Activated naive CD4-positive, alpha-beta T cell treated with anti-CD3 and anti-CD28 coated beads, Interleukin-2, amount 50 U/mL, for 24 hours (primary cell): ENCODE measurements around the gene SPOCK1.

Experiments used
- H3K27ac Mint-ChIP-seq: one replicate; pipeline ENCODE4 v1.8.0; 2021; ENCODE audit warnings: mild to moderate bottlenecking, mixed read lengths
- H3K27me3 Mint-ChIP-seq: one replicate; pipeline ENCODE4 v1.8.0; 2021; ENCODE audit warnings: mixed read lengths
- H3K36me3 Mint-ChIP-seq: one replicate; pipeline ENCODE4 v1.8.0; 2021; ENCODE audit warnings: mixed read lengths
- H3K4me1 Mint-ChIP-seq: one replicate; pipeline ENCODE4 v1.8.0; 2021; ENCODE audit warnings: mixed read lengths
- H3K4me3 Mint-ChIP-seq: one replicate; pipeline ENCODE4 v1.8.0; 2021; ENCODE audit warnings: mild to moderate bottlenecking, mixed read lengths
- H3K9me3 Mint-ChIP-seq: one replicate; pipeline ENCODE4 v1.8.0; 2021; ENCODE audit warnings: mixed read lengths

Gene SPOCK1

GRCh38 chr5:137470111-137470920, 28.8 kb downstream of the SPOCK1 start:
- H3K36me3 Mint-ChIP-seq, result no peaks in the 10 kb centered on the region

DNA sequence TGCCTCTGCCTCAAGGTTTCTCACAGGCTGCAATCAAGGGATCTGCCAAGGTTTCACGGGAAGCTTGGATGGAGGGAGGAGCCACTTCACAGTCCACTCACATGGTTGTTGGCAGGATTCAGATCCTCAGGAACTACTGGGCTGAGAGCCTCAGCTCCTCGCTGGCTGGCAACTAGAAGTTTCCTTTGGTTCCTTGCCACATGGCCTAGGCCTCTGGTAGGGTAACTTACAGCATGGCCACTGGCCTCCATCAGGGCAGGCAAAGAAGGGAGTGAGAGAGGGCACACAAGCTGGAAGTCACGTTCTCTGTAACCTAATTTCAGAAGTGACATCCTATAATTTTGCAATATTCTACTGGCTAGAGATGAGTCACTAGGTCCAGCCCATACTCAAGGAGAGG, 32.2 kb downstream of the SPOCK1 start:
- no peaks in the 10 kb centered on the region for H3K9me3 Mint-ChIP-seq
- H3K4me1 Mint-ChIP-seq, result no peaks in the 10 kb centered on the region
- peaks cover 5% of the 10 kb centered on the region for H3K27me3 Mint-ChIP-seq
- no peak overlapping the region for H3K4me3 Mint-ChIP-seq
- no peak overlapping the region for H3K27ac Mint-ChIP-seq
- no peaks in the 10 kb centered on the region for H3K36me3 Mint-ChIP-seq

More at GRCh38 chr5:137470111-137470920, 28.8 kb downstream of the SPOCK1 start:
- H3K27ac Mint-ChIP-seq, result no peak overlapping the region
- H3K9me3 Mint-ChIP-seq, result no peaks in the 10 kb centered on the region
- H3K4me1 Mint-ChIP-seq, result no peaks in the 10 kb centered on the region
- H3K27me3 Mint-ChIP-seq, result peaks cover 14% of the 10 kb centered on the region
- H3K4me3 Mint-ChIP-seq, result no peak overlapping the region

GRCh38 chr5:137465930-137466329, 33.2 kb downstream of the SPOCK1 start:
- Mint-ChIP-seq H3K36me3 (no peaks in the 10 kb centered on the region), H3K27ac (no peak overlapping the region), H3K27me3 (peaks cover 4% of the 10 kb centered on the region), H3K4me3 (no peak overlapping the region), H3K9me3 (no peaks in the 10 kb centered on the region), H3K4me1 (no peaks in the 10 kb centered on the region)

GRCh38 chr5:137462816-137463520, 36.2 kb downstream of the SPOCK1 start:
- Mint-ChIP-seq H3K27me3 (peaks cover 5% of the 10 kb centered on the region), H3K27ac (no peak overlapping the region), H3K36me3 (no peaks in the 10 kb centered on the region), H3K4me3 (no peak overlapping the region), H3K9me3 (no peaks in the 10 kb centered on the region), H3K4me1 (no peaks in the 10 kb centered on the region)

DNA sequence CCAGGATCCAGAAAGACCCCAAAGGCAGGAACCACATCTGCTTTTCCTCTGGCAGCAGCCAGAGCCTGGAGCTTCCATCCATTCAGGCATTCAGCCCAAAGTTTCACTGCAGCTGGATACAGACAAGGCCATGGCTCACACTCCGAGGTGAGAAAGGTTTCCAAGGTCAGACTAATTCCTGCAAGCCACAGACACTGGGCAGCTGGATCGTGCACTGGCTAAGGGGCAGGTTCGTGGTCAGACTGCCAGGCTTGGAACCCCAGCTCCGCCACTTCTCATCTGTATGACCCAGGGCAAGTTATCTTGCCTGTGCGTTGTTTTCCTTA, 36.9 kb downstream of the SPOCK1 start:
- Mint-ChIP-seq H3K4me1 (no peaks in the 10 kb centered on the region), H3K27ac (no peak overlapping the region), H3K36me3 (no peaks in the 10 kb centered on the region), H3K4me3 (no peak overlapping the region), H3K9me3 (no peaks in the 10 kb centered on the region), H3K27me3 (peaks cover 4% of the 10 kb centered on the region)

DNA sequence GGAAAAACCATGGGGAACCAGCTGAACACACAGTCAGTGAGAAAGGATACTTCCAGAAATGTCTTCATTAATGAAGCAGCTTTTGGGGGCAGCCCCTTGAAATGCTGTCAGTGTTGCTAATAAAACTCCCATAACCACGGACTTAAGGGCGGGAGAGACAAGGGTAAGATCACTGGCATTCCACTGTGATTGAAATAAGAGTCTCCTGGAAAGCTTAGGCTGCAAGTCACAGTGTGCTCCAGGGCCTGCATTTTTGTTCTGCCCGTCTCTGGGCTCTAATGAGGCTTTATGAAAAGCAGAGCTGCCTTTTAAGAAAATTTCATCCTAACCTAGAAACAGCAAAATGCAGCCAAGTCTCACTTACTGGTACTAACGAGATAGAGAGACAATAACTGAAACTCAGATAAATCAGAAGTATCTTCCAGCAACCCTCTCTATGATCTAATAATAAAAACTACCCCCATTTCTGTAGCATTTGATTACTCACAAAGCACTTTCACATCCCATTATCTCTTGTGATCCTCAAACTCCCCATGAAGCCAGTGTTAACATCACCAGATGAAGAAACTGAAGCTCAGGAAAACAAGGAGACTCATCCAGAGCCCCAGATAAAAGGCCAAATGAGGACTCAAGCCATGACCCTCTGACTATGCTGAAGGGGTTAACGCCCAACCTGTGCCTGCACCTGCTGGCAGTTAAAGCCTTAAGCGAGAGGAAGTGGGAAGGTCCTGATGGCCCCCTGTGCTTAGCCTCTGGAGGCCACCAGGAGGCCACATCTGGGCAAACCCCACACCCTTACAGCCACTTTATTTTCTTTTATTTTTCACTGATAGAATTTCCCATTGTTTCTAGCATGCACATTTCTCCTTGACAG, 37.5 kb downstream of the SPOCK1 start:
- Mint-ChIP-seq H3K27me3 (peaks cover 4% of the 10 kb centered on the region), H3K4me1 (no peaks in the 10 kb centered on the region), H3K36me3 (no peaks in the 10 kb centered on the region), H3K9me3 (no peaks in the 10 kb centered on the region), H3K4me3 (no peak overlapping the region), H3K27ac (no peak overlapping the region)

- Mint-ChIP-seq H3K4me1 (no peaks in the 10 kb centered on the region), H3K9me3 (peaks cover 11% of the 10 kb centered on the region), H3K4me3 (no peak overlapping the region), H3K27ac (no peak overlapping the region), H3K36me3 (no peaks in the 10 kb centered on the region), H3K27me3 (peaks cover 6% of the 10 kb centered on the region)
These were observed 44.5 kb downstream of the SPOCK1 start for GRCh38 chr5:137454671-137455070.

GRCh38 chr5:137453483-137454080, 45.5 kb downstream of the SPOCK1 start:
- H3K27me3 Mint-ChIP-seq, result peaks cover 6% of the 10 kb centered on the region
- H3K36me3 Mint-ChIP-seq, result no peaks in the 10 kb centered on the region
- no peak overlapping the region for H3K27ac Mint-ChIP-seq
- H3K4me1 Mint-ChIP-seq, result no peaks in the 10 kb centered on the region
- H3K4me3 Mint-ChIP-seq, result no peak overlapping the region
- H3K9me3 Mint-ChIP-seq, result peaks cover 11% of the 10 kb centered on the region

- Mint-ChIP-seq H3K9me3 (peaks cover 11% of the 10 kb centered on the region), H3K27ac (no peak overlapping the region), H3K4me1 (no peaks in the 10 kb centered on the region), H3K36me3 (no peaks in the 10 kb centered on the region), H3K27me3 (peaks cover 8% of the 10 kb centered on the region), H3K4me3 (no peak overlapping the region)
These were observed 48.4 kb downstream of the SPOCK1 start for GRCh38 chr5:137450759-137451158.

GRCh38 chr5:137448868-137449267, 50.3 kb downstream of the SPOCK1 start:
- H3K27me3 Mint-ChIP-seq, result peaks cover 14% of the 10 kb centered on the region
- no peaks in the 10 kb centered on the region for H3K36me3 Mint-ChIP-seq
- no peaks in the 10 kb centered on the region for H3K4me1 Mint-ChIP-seq
- no peak overlapping the region for H3K27ac Mint-ChIP-seq
- no peak overlapping the region for H3K4me3 Mint-ChIP-seq
- peaks cover 8% of the 10 kb centered on the region for H3K9me3 Mint-ChIP-seq

- H3K9me3 Mint-ChIP-seq, result no peaks in the 10 kb centered on the region
- H3K27ac Mint-ChIP-seq, result no peak overlapping the region
- H3K4me1 Mint-ChIP-seq, result no peaks in the 10 kb centered on the region
- no peak overlapping the region for H3K4me3 Mint-ChIP-seq
- H3K27me3 Mint-ChIP-seq, result peaks cover 16% of the 10 kb centered on the region
- H3K36me3 Mint-ChIP-seq, result no peaks in the 10 kb centered on the region
These were observed 52.5 kb downstream of the SPOCK1 start for GRCh38 chr5:137446615-137447014.

DNA sequence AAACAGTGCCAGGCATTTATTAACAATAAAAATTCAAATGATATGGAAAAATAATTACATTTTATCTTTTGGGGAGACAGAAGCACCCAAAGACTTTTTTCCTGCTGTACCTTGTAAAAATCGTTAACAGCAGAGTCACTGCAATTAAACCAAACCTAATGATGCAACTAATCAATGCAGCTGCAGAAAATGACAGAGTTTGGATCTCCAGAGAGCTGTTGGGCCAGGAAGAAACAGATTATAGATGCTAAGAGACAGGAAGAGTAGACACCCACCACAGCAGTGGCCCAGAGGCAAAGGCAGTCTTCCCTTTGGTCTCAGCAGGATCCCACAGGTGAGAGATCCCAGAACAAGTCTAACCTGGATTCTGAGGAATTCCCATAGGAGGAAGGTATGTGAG, 53.0 kb downstream of the SPOCK1 start:
- H3K27ac Mint-ChIP-seq, result no peak overlapping the region
- no peaks in the 10 kb centered on the region for H3K36me3 Mint-ChIP-seq
- no peaks in the 10 kb centered on the region for H3K9me3 Mint-ChIP-seq
- no peaks in the 10 kb centered on the region for H3K4me1 Mint-ChIP-seq
- peaks cover 16% of the 10 kb centered on the region for H3K27me3 Mint-ChIP-seq
- no peak overlapping the region for H3K4me3 Mint-ChIP-seq

- Mint-ChIP-seq H3K36me3 (no peaks in the 10 kb centered on the region), H3K27me3 (peaks cover 14% of the 10 kb centered on the region), H3K9me3 (peaks cover 5% of the 10 kb centered on the region), H3K4me3 (no peak overlapping the region), H3K4me1 (no peaks in the 10 kb centered on the region), H3K27ac (no peak overlapping the region)
These were observed 56.5 kb downstream of the SPOCK1 start for GRCh38 chr5:137442660-137443059.

- Mint-ChIP-seq H3K4me1 (no peaks in the 10 kb centered on the region), H3K4me3 (no peak overlapping the region), H3K27me3 (peaks cover 15% of the 10 kb centered on the region), H3K36me3 (no peaks in the 10 kb centered on the region), H3K9me3 (peaks cover 5% of the 10 kb centered on the region), H3K27ac (no peak overlapping the region)
These were observed 57.6 kb downstream of the SPOCK1 start for GRCh38 chr5:137441476-137441875.

GRCh38 chr5:137440795-137441194, 58.3 kb downstream of the SPOCK1 start:
- Mint-ChIP-seq H3K36me3 (no peaks in the 10 kb centered on the region), H3K27me3 (peaks cover 15% of the 10 kb centered on the region), H3K27ac (no peak overlapping the region), H3K4me1 (no peaks in the 10 kb centered on the region), H3K4me3 (no peak overlapping the region), H3K9me3 (peaks cover 5% of the 10 kb centered on the region)
